GM12873 (cell line): Measurements from ENCODE around the gene LAMC2.

Experiments used
- TF ChIP-seq, protein P1 (sequence below): IDR thresholded peaks from 2 replicates; pipeline ENCODE4 v1.5.1; 2012; ENCODE audit warnings: low read depth, mild to moderate bottlenecking, moderate library complexity, low read length, control low read depth; ENCODE audit not compliant: insufficient read depth; ENCODE audit errors: missing control alignments

LAMC2 gene

DNA sequence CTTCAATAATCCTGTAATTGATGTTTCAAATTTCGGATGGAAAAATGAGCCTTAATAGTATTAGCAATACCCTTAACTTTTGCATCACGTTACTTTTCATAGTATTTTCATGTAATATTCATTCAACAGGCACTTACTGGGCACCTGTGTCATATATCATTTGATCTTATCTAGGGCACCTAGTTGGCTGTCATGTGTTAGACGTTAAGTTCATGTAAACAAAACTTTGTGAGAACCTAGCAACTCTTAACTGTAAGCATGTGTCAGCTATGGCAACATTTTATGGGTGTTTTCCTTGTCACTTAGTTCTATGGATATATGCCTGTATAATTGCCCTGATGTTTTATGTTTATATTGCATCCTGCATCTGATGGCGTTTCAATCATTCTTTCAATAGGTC is 777 bp downstream of the LAMC2 start:
- TF ChIP-seq, protein P1, sequence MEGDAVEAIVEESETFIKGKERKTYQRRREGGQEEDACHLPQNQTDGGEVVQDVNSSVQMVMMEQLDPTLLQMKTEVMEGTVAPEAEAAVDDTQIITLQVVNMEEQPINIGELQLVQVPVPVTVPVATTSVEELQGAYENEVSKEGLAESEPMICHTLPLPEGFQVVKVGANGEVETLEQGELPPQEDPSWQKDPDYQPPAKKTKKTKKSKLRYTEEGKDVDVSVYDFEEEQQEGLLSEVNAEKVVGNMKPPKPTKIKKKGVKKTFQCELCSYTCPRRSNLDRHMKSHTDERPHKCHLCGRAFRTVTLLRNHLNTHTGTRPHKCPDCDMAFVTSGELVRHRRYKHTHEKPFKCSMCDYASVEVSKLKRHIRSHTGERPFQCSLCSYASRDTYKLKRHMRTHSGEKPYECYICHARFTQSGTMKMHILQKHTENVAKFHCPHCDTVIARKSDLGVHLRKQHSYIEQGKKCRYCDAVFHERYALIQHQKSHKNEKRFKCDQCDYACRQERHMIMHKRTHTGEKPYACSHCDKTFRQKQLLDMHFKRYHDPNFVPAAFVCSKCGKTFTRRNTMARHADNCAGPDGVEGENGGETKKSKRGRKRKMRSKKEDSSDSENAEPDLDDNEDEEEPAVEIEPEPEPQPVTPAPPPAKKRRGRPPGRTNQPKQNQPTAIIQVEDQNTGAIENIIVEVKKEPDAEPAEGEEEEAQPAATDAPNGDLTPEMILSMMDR, result no peak

DNA sequence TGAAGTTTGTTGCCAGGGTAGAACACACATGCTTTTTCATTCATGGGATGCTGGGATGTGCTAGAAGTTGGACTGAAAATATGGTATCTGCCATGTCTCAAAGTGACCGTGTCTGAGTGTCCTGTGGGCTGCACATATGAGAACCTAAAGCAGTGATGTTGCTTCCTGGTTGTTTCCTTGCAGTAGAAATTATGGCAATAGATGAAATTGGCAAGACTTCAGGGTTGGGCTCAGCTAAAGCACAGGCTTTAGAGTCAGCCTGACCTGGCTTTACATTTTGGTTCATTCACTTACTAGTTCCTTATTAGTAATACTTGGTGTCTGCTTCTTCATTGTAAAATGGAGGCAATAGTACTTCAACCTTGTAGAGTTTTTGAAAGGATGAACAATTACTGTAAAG is 2.2 kb downstream of the LAMC2 start:
- TF ChIP-seq, protein P1, result no peak

DNA sequence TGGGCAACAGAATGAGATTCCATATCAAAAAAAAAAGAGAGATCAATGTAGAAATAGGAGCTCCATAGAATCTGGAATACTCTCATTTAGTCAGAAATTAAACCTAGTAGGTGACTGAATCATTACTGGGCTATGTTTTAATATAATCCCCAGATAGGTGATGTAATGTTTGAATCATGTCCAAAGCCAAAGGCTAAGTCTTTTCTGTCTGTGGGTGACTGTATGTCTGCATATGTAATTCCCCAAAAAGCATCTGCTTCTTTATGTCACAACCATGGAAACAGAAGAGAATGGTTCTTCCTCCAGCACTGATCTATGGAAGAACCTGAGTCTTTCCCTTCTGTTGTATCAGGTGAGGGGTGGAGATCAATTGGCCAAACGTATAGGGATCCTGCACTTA is 5.8 kb downstream of the LAMC2 start:
- TF ChIP-seq, protein P1, result no peak

DNA sequence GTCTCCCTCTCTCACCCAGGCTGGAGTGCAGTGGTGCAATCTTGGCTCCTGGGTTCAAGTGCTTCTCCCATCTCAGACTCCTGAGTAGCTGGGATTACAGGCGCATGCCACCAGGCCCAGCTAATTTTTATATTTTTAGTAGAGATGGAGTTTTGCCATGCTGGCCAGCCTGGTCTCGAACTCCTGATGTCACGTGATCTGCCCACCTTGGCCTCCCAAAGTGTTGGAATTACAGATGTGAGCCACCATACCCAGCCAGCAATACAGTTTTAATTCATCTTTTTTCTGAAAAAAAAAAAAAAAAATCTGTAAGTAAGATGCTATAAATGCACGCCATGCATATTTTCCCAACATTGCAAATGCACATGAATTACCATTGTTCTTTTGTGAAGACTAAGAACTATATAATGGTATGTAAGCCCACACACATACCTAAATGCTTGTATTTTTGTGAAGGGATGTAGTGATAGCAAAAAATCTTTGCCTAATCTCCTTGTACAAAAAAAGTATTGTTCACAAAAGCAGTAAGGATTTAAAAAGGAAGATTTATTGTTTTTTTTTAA is 8.0 kb downstream of the LAMC2 start:
- TF ChIP-seq, protein P1, result no peak

DNA sequence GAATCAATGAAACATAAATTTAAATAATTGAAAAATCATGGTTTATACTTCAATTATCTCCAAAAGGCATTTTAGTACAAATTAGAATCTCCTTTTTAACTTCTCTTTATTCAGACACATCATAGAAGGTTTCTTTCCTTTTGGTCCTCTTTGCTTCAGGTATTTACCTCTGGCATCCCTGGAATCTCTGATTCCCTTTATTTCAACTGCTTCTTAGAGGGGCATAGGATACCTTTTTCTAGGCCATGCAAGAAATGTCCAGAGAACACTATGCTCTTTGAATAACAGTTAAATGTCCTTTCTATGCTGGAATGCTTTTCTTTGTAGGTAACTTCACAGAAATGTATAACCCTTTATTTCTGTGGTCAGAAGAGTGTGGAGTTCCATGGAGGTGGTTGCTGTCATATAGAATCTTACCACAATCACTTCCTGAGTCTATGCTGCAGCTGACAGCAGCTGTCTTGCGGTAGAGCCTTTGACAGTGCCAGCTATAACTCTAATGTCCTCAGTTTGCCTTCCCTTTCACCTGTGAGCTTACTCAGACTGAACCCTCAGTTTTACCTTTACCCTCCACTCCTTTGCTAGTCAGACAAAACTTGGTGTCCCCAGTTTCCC is 8.6 kb downstream of the LAMC2 start:
- TF ChIP-seq, protein P1, result no peak

DNA sequence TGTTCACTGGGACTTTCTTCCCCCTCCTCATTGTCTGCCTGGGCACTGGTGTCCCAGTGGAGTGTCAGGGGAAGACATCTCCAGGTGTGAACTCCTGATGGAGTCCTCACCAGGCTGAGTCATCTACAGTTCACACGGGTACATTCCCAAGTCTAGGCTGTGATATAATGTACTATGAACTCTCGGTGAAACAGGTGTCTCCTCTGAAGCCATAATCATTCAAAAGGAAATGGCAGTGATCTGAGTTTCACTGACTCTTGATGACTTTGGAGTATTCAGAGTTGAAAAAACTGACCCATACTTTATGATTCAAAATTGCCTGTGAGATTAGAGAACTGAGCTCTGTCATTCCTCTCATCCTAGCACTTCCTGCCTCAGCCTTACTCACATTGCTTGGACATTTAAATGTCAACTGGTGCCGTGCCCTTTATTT is 9.1 kb downstream of the LAMC2 start:
- TF ChIP-seq, protein P1, result no peak

DNA sequence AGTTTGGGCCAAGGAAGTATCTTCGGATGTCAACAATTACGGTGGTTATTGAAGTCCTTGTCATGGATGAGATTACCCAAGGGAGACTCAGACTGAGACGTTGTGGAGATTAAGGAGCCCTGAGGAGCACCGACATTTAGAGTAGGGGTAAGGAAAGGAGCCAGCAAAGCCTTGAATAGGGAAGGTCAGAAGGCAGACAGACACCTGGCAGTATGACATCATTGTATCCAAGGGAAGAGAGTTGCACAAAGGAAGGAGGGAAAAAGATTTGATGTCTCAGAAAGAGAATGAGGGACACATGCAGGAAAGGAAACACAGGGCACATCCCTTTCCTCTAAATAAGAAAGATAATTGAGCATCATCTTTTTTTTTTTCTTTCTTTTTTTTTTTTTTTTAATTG is 11.7 kb downstream of the LAMC2 start:
- TF ChIP-seq, protein P1, result no peak

DNA sequence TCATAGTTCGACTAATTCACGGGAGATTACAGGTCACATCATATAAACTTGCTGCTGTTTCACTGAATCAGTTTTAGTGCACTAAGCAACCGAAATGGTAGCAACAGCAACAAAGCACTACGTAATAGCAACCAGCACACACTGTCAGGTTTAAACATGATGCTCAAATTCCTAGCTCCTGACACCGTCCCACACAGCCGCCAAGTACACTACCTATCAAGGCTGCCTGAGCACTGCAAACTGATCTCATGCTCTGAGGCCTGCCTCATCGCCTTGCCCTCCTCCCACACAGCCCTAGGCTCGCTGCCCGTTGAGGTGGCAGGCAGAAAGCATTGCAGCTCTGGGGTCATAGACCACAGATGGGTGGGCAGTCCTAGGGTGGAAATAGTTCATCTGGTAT is 12.4 kb downstream of the LAMC2 start:
- TF ChIP-seq, protein P1, result no peak
